M059J (cell line): ENCODE results near the gene KNDC1. TPM values are rescaled to one million over a fixed set of nuclear protein-coding genes. Genes with fewer than 3 reads are reported as not detected.
"Not testable (repeated sequence)": the region's sequence is repeated elsewhere in the genome, so short reads cannot be mapped to it uniquely, and the experiment has no call there.

Source experiments
- DNase-seq: peaks from one replicate; pipeline ENCODE4 v3.0.0-alpha.2; 2012; ENCODE audit warnings: low read depth
- total RNA-seq: library from RNA; depleted of rRNA; stranded (reverse); fragments of >200 nt; shearing (Covaris generic); gene quantifications from 2 replicates; pipeline ENCODE4 v1.2.3, GENCODE V29; 2014; rRNA removed

KNDC1 gene
- total RNA-seq: not detected in 2 replicates

GRCh38 chr10:133159950-133160825, at the start of gene KNDC1:
Gene KNDC1 (plus strand): TSS chr10:133160219. CDS start chr10:133160468, 249 bp downstream.
- DNase-seq: no peak

DNA sequence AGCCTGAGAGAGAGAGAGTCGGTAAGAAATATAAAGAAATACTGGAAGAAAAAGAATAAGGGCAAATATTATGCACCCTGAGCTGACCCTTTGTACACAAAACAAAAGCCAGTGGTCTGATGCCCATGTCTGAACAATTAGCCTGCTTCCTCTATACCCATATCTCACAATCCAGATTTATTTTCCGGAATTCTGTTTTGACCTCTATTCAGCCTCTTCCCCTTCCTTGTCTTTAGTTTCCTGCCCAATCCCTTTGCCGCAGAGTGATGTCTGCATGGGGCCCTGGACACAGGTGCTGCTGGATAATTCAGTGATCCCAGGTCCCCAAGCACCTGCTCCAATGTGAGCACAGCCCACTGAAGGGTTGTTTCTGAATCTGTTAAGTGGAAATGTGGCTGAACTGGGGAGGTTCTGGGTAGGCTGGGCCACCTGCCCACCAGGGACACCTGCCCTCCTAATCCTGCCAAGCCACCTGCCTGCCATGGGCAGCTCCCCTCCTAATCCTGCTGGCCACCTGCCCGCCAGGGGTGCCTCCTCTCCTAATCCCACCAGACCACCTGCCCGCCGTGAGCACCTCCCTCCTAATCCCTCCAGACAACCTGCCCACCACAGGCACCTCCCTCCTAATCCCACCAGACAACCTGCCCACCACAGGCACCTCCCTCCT, 49.3 kb upstream of the KNDC1 start:
- DNase-seq: no peak

GRCh38 chr10:133111640-133112039, 48.4 kb upstream of the KNDC1 start:
- not testable (repeated sequence) for DNase-seq

DNA sequence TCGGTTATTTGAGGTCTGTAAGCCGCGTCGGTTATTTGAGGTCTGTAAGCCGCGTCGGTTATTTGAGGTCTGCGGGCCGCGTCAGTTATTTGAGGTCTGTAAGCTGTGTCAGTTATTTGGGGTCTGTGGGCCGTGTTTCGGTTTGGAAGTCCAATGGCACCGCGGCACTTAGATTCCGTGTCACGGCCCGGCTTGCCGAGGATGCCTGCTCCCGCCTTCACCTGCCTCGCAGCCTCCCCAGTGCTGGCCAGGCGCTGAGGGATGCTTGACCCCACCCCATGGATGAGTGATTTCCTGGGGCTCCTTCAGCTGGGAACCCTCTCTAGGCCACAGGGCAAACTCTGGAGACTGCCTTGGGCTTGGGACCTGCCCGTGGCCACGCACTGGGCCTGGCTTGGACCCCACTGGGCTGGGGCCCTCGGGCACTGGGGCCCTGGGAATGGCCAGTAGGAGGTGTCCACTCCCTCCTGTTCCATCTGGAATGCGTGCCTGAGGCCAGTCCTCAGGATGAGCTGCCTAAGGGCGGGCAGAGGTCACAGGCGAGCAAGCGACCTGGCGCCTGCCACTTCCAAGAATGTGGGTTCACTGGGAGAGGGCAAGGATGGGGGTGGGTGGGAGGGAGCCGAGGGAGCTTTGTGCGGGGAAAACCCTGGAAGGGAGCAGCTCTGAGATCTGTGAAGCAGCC, 46.7 kb upstream of the KNDC1 start:
- DNase-seq: no peak

DNA sequence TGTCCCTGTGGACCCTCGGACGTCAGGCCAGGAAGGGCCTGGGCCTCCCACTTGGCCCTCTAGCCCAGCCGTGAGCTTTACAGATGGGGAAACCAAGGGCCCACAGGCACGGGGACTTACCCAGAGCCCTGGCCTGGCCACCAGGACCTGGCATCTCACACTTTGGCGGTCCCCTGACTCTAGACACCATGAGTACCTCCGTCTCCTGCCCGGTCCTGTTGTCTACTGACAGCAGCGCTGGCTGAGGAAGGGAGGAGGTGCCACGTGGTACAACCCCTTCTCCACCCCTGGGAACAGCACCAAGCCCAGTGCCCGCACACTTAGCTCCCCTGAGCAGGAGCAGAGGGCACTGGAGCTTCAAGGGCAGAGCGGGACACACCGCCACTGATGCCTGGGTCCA, 46.2 kb upstream of the KNDC1 start:
- no peak for DNase-seq

GRCh38 chr10:133114251-133114650, 45.8 kb upstream of the KNDC1 start:
- DNase-seq: no peak

DNA sequence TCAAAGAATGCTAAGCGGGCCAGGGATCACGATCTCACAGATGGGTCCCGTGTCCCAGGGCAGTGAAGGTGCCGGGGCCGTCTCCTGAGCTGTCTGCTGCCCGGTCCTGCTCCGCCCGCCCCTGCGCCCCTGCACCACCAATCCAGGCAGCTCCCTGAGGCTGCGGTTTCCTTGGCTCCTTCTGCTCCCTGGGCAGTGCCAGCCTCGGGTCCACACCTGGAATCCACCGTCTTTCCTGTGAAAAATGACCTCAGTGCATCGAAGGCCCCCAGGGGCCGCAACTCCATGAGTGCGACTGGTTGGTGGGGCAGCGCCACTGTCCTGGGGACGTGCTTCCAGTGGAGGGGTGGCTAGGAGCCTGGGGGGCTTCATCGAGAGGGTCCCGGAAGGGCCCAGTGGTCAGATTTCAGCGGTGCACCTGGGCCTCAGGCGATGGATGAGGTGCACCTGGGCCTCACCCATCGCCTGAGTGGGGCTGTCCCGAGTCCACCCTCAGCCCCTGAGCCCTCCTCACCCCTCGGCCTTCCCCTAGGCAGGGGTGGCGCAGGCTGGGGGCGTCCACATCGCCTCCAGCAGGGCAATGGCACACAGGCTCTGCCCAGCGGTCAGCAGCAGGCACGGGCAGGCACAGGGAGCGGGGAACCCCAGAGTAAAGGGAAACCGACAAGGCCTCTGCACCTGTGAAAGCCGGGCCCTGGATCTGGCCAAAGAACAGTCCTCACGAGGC, 45.1 kb upstream of the KNDC1 start:
- DNase-seq: no peak

DNA sequence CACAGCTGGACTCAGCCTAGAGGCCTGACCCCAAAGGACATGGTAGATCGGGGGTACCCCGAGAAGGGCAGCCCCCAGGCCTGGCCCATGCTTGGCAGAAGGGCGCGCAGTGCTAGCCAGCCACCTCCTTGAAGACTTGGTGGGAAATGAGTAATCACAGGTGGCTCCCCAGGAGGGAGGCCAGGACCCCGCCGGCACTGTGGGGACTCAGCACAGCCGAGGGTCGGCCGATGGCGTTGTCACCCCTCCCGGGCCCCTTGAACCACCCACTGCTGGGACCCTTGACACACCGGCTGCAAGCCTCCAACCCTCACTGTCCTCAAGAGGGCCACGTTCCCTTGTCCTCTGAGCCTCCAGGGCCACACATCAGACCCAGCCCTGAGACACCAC, 44.6 kb upstream of the KNDC1 start:
- DNase-seq: no peak

DNA sequence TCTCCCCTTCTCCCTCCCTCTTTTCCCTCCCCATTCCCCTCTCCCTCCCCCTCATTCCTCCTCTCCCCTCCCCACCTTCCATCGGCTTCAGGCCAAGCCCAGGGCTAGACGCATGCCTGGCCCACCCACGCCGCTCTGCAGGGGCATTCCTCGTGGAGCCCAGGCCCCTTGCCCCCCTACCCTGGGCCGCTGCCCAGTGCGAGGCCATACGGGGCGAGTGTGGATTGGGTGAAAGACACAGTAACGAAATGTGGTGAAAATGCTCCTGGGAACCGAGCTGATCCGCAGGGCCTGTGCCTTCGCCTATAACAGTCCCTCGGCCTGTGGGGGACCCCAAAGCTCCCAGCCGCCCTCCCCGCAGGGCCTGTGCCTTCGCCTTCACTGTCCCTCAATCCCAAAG, 44.0 kb upstream of the KNDC1 start:
- DNase-seq: no peak

DNA sequence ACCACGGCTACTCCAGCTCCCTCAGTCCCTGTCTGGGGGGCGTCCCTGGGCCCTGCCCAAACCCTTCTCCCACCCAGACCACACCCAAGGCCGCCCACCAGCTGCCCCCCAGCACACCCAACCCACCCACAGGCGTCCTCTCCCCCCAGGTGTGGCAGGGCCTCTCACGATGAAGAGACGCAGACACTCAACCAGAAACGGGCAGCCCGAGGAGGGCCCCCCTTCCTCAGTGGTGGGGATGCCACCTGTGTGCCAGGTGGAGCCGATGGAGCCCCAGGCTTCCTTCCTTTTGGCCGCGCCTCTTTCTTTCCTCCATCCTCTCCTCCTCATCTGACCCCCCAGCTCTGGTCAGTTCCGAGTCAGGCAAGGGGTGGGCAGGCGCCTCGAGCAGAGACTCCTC, 43.6 kb upstream of the KNDC1 start:
- DNase-seq: no peak

DNA sequence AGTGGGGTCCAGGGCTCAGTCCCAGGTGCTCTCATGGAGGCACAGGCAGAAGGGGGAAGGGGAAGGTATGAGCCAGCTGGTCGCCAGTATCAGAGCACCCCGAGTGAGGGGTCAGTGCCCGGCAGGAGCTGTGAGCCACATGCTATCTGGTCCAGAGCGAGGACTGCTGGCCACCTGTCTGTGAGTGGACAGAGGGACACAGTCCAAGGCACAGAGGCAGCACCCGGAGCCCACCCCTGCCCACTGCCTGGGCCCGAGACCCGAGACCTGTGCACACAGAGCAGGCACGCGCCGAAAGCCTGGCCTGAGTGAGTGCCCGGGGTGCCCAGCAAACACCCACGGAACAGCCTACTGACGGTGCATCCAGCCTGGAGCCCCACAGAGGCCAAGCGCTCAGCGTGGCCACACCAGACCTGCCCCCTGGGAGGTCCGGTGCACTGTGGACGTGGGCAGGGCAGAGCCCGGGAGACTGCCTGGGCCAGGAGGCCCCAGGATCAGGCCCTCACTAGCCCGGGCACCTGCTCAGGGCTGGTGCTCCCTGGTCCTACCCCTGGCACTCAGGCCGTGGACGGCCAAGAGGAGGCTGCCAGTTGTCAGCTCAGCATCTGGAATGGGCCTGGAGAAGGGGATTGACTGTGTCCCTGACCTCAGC, 42.9 kb upstream of the KNDC1 start:
- no peak for DNase-seq

- DNase-seq: no peak
Observed at GRCh38 chr10:133117688-133118071, 42.3 kb upstream of the KNDC1 start.

DNA sequence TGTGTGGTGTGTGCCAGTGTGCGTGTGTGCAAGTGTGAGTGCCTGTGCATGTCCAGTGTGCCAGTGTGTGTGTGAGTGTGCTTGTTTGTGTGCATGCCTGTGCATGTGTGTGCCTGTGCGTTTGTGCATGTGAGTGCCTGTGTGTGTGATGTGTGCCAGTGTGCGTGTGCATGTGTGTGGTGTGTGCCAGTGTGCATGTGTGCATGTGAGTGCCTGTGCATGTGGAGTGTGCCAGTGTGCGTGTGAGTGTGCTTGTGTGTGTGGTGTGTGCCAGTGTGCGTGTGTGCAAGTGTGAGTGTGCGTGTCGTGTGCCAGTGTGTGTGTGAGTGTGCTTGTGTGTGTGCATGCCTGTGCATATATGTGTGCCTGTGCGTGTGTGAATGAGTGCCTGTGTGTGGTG, 38.5 kb upstream of the KNDC1 start:
- DNase-seq: no peak

GRCh38 chr10:133122171-133122935, 37.7 kb upstream of the KNDC1 start:
- DNase-seq: no peak

DNA sequence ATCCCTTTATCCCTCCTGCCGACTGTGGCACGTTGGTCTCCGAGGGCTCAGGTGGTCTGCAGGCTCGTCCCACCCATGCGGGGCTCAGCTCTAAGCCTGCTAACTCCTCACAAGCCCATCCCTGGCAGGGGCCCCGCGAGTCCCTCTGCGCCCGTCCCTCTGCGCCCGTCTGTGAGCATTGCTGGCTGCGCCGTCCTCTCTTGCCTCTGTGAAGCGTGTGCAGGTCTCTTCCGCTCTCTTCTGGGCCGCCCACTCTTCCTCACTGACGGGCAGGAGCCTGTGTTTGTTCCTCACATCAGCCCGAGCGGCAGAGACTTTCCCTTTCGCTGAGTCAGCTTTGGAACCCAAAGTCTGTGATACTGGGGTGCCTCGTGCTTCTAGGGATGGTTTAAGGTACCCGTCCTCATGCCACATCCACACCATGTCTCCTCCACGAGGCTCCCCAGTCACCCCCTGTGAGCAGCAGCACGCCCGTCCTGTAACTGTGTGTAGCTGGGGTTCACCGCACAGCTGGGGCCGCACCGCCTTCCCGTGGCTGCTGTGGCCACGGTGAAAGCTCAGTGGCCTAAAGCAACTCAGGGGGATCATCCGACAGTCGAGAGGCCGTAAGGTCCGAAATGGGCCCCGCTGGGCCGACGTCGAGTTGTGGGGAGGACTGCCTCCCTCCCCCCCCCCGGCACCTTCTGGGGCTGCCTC, 36.8 kb upstream of the KNDC1 start:
- DNase-seq: no peak

DNA sequence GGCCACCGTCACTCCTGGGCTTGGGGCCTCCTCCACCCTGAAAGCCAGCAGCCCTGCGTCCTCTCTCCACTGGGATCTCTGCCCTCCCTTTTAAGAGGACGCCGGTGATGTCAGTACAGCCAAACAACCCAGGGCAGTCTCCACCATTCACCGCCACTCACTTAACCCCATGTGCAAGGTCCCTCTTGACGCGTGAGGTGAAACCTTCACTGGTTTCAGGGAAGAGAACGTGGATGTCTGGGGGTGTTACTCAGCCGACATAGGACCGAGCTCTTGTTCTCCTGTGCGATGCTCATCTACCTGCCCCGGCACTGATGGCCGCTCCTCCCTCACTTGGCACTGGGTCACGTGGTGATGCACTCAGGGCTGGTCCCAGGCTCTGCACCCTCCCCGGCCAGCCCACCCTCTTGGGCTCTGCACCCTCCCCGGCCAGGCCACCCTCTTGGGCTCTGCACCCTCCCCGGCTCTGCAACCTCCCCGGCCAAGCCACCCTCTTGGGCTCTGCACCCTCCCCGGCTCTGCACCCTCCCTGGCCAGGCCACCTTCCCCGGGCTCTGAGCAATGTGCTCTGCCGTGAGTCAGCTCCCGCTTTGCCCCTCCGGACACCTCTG, 36.2 kb upstream of the KNDC1 start:
- DNase-seq: no peak

DNA sequence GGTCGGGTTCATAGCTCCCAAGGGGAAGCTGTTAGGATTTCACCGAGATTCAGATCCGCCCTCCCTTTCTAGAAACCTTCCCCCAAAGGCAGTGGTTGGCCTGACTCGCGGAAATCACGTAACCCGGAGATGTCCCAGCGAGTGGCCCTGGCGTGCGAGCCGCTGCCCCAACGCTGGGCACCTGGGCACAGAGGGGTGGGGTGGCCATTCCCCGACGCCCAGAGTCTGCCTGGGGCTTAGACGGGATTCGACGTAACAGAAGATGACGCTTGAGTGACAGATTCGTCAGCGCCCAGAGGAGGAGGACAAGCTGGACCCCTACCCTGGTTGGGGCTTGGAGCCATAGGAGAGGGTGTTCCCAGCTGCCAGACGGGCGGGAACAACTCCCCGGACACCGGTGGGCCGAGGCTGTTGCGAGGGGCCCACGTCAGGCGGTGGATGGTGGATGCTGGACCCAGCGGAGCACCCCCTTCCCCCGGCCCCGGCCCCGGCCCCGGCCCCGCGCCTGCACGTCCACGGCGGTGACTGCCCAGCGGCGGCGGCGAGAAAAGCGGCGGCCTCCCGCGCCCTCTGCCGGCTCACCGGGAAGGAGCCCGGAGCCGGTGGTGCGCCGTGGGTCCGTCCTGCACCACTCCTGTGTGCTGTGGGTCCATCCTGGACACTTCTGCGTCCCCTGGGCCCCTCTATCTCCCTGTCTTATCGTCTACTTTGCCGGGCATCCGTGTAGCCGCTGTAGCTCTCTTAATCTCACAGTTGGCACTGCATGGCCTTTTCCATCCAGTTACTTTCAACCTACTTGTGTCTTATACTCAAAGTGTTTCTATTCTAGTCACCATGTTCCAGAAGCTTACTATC, 35.4 kb upstream of the KNDC1 start:
- no peak for DNase-seq

- DNase-seq: no peak
Observed at GRCh38 chr10:133125901-133126300, 34.1 kb upstream of the KNDC1 start.
